HepG2 (cell line): ENCODE data around the gene ORC6. TPM values are rescaled to one million over a fixed set of nuclear protein-coding genes. Genes with fewer than 3 reads are reported as not detected.

ENCODE experiments used
- CREB1 ChIP-seq, 2 experiments: fragments of 450-650 bp in 1 of 2; IDR thresholded peaks; 2 replicates each; pipeline ENCODE4 v1.6.1; 2016 to 2017; ENCODE audit warnings: control low read depth in 1 of 2, mild to moderate bottlenecking in 1 of 2, missing compliant biosample characterization in 1 of 2, missing genetic modification characterization in 1 of 2
- JUND ChIP-seq: sonication (generic); formaldehyde crosslinking; IDR thresholded peaks from 2 replicates; pipeline ENCODE4 v1.8.0; 2022; ENCODE audit warnings: mild to moderate bottlenecking, missing genetic modification reagents
- MZF1 ChIP-seq: sonication (generic); formaldehyde crosslinking; IDR thresholded peaks from 2 replicates; pipeline ENCODE4 v1.8.1; 2023; ENCODE audit warnings: mild to moderate bottlenecking, missing genetic modification reagents, borderline replicate concordance
- NFKB2 ChIP-seq: sonication (generic); formaldehyde crosslinking; IDR thresholded peaks from 2 replicates; pipeline ENCODE4 v1.4.0; 2020; ENCODE audit warnings: missing genetic modification reagents, borderline replicate concordance
- RFXAP ChIP-seq: sonication (generic); formaldehyde crosslinking; IDR thresholded peaks from 2 replicates; pipeline ENCODE4 v1.4.0; 2020; ENCODE audit warnings: missing genetic modification reagents, borderline replicate concordance
- SOX5 ChIP-seq: IDR thresholded peaks from 2 replicates; pipeline ENCODE4 v1.6.1; 2016; ENCODE audit warnings: borderline replicate concordance
- ZNF138 ChIP-seq: sonication (generic); formaldehyde crosslinking; IDR thresholded peaks from 2 replicates; pipeline ENCODE4 v1.5.0; 2020; ENCODE audit warnings: mild to moderate bottlenecking, low read depth, missing genetic modification reagents
- ZNF235 ChIP-seq: sonication (generic); formaldehyde crosslinking; IDR thresholded peaks from 2 replicates; pipeline ENCODE4 v1.8.1; 2023; ENCODE audit warnings: mild to moderate bottlenecking, missing genetic modification reagents, borderline replicate concordance
- ZNF790 ChIP-seq: sonication (generic); formaldehyde crosslinking; IDR thresholded peaks from 2 replicates; pipeline ENCODE4 v1.8.0; 2022; ENCODE audit warnings: missing genetic modification reagents, mild to moderate bottlenecking, borderline replicate concordance
- polyA plus RNA-seq, 8 experiments: library from polyadenylated mRNA; depleted of rRNA in 3 of 8; stranded (reverse) in 7 of 8; unstranded in 1 of 8; fragments of >200 nt; fragmentation: Illumina TruSeq in 4 of 8; extraction: Trizol in 4 of 8; gene quantifications; 2 replicates each; pipeline versions ENCODE4 v1.2.1 to v1.2.3, GENCODE V29; 2011 to 2016; ENCODE audit warnings: low read depth in 4 of 8, missing spikeins in 1 of 8, mixed read lengths in 1 of 8; ENCODE audit not compliant: insufficient read depth in 1 of 8
- total RNA-seq, 5 experiments: library from RNA; depleted of rRNA; stranded (reverse); fragments of >200 nt; fragmentation: Illumina TruSeq; extraction: Trizol; gene quantifications; 2 replicates each; pipeline ENCODE4 v1.2.3, GENCODE V29; 2016; ENCODE audit warnings: low read depth in 1 of 5
- TF ChIP-seq, protein P1 (sequence below): sonication (generic); formaldehyde crosslinking; conservative IDR thresholded peaks from 2 replicates; pipeline ENCODE4 v1.4.0; 2020; ENCODE audit warnings: missing genetic modification reagents
- TF ChIP-seq, protein P2 (sequence below): sonication (generic); formaldehyde crosslinking; IDR thresholded peaks from 2 replicates; pipeline ENCODE4 v1.5.0; 2020; ENCODE audit warnings: missing genetic modification reagents, mild to moderate bottlenecking, borderline replicate concordance
- TF ChIP-seq, protein P3 (sequence below): sonication (generic); formaldehyde crosslinking; IDR thresholded peaks from 2 replicates; pipeline ENCODE4 v1.5.0; 2020; ENCODE audit warnings: mild to moderate bottlenecking, missing genetic modification reagents, borderline replicate concordance
- TF ChIP-seq, protein P4 (sequence below), 2 experiments: fragments of 450-650 bp in 1 of 2; sonication (generic) in 1 of 2; formaldehyde crosslinking; IDR thresholded peaks; 2 replicates each; pipeline versions ENCODE4 v1.5.0 to v1.8.0; 2020 to 2022; ENCODE audit warnings: mild to moderate bottlenecking in 1 of 2, missing genetic modification reagents in 1 of 2

Gene ORC6
- total and polyA plus RNA-seq, 2 of the 13 experiments (the other 11 are each of a cell fraction or from before 2014, with no cell fraction given), result 34.2 to 69.8 TPM

DNA sequence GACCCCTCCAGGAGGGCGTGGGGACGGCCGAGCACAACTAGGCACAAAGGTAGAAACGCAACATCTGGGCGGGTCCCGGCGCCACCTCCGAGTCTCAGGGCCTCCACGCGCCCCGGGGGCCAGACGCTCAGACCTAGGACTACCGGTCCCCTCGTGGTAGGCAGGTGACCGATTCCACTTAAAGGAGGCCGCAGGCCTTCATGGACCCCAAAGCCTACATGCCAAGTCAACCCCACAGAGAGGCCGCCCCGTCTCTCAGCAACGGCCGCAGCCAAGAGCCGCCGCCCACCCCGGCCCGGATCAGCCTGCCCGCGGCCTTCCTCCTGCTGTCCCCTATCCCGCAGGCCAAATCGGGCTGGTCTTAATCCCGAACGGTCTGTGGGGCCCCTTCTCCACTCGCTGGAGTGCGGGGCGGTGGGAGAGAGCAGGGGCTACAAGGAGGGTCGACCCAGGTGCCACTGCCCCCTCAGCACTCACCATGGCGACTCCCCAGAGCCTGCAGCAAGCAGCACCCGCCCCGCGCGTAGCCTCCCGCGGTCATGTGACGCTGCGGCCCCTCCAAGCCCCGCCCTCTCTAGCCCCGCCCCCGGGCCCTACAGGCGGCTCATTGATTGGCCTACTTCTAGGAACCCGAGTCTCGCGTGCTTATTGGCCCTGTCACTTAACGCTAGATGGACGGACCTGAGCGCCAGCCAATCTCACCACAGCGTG, 650 bp upstream of the ORC6 start, which contains the start of gene VPS35 (continued):
- TF ChIP-seq, protein P1, sequence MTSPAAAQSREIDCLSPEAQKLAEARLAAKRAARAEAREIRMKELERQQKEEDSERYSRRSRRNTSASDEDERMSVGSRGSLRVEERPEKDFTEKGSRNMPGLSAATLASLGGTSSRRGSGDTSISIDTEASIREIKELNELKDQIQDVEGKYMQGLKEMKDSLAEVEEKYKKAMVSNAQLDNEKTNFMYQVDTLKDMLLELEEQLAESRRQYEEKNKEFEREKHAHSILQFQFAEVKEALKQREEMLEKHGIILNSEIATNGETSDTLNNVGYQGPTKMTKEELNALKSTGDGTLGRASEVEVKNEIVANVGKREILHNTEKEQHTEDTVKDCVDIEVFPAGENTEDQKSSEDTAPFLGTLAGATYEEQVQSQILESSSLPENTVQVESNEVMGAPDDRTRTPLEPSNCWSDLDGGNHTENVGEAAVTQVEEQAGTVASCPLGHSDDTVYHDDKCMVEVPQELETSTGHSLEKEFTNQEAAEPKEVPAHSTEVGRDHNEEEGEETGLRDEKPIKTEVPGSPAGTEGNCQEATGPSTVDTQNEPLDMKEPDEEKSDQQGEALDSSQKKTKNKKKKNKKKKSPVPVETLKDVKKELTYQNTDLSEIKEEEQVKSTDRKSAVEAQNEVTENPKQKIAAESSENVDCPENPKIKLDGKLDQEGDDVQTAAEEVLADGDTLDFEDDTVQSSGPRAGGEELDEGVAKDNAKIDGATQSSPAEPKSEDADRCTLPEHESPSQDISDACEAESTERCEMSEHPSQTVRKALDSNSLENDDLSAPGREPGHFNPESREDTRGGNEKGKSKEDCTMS (CRISPR knock-in tag), result no peak
- TF ChIP-seq, protein P2, sequence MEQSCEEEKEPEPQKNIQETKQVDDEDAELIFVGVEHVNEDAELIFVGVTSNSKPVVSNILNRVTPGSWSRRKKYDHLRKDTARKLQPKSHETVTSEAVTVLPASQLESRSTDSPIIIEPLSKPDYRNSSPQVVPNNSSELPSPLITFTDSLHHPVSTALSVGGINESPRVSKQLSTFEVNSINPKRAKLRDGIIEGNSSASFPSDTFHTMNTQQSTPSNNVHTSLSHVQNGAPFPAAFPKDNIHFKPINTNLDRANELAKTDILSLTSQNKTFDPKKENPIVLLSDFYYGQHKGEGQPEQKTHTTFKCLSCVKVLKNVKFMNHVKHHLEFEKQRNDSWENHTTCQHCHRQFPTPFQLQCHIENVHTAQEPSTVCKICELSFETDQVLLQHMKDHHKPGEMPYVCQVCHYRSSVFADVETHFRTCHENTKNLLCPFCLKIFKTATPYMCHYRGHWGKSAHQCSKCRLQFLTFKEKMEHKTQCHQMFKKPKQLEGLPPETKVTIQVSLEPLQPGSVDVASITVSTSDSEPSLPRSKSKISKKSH (CRISPR knock-in tag), result 0 out of 2 replicates have a peak, but pooled peaks have one; percentile 42
- peak; percentile 81 for TF ChIP-seq CREB1 (IDR thresholded peaks at IDR 0.05)
- TF ChIP-seq CREB1 (CRISPR knock-in tag; IDR thresholded peaks at IDR 0.05), result peak; percentile 62
- peak; percentile 85 for TF ChIP-seq NFKB2 (CRISPR knock-in tag)
- TF ChIP-seq, protein P3, sequence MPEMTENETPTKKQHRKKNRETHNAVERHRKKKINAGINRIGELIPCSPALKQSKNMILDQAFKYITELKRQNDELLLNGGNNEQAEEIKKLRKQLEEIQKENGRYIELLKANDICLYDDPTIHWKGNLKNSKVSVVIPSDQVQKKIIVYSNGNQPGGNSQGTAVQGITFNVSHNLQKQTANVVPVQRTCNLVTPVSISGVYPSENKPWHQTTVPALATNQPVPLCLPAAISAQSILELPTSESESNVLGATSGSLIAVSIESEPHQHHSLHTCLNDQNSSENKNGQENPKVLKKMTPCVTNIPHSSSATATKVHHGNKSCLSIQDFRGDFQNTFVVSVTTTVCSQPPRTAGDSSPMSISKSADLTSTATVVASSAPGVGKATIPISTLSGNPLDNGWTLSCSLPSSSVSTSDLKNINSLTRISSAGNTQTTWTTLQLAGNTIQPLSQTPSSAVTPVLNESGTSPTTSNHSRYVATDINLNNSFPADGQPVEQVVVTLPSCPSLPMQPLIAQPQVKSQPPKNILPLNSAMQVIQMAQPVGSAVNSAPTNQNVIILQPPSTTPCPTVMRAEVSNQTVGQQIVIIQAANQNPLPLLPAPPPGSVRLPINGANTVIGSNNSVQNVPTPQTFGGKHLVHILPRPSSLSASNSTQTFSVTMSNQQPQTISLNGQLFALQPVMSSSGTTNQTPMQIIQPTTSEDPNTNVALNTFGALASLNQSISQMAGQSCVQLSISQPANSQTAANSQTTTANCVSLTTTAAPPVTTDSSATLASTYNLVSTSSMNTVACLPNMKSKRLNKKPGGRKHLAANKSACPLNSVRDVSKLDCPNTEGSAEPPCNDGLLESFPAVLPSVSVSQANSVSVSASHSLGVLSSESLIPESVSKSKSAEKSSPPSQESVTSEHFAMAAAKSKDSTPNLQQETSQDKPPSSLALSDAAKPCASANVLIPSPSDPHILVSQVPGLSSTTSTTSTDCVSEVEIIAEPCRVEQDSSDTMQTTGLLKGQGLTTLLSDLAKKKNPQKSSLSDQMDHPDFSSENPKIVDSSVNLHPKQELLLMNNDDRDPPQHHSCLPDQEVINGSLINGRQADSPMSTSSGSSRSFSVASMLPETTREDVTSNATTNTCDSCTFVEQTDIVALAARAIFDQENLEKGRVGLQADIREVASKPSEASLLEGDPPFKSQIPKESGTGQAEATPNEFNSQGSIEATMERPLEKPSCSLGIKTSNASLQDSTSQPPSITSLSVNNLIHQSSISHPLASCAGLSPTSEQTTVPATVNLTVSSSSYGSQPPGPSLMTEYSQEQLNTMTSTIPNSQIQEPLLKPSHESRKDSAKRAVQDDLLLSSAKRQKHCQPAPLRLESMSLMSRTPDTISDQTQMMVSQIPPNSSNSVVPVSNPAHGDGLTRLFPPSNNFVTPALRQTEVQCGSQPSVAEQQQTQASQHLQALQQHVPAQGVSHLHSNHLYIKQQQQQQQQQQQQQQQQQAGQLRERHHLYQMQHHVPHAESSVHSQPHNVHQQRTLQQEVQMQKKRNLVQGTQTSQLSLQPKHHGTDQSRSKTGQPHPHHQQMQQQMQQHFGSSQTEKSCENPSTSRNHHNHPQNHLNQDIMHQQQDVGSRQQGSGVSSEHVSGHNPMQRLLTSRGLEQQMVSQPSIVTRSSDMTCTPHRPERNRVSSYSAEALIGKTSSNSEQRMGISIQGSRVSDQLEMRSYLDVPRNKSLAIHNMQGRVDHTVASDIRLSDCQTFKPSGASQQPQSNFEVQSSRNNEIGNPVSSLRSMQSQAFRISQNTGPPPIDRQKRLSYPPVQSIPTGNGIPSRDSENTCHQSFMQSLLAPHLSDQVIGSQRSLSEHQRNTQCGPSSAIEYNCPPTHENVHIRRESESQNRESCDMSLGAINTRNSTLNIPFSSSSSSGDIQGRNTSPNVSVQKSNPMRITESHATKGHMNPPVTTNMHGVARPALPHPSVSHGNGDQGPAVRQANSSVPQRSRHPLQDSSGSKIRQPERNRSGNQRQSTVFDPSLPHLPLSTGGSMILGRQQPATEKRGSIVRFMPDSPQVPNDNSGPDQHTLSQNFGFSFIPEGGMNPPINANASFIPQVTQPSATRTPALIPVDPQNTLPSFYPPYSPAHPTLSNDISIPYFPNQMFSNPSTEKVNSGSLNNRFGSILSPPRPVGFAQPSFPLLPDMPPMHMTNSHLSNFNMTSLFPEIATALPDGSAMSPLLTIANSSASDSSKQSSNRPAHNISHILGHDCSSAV (CRISPR knock-in tag), result no peak
- TF ChIP-seq ZNF790 (CRISPR knock-in tag), result peak; percentile 91; the same call in 1 of the 2 replicates
- TF ChIP-seq ZNF235, result peak; percentile 82; the same call in 1 of the 2 replicates
- TF ChIP-seq SOX5, result peak; percentile 20; the same call in 1 of the 2 replicates
- TF ChIP-seq MZF1 (CRISPR knock-in tag), result no peak
- TF ChIP-seq, protein P4, sequence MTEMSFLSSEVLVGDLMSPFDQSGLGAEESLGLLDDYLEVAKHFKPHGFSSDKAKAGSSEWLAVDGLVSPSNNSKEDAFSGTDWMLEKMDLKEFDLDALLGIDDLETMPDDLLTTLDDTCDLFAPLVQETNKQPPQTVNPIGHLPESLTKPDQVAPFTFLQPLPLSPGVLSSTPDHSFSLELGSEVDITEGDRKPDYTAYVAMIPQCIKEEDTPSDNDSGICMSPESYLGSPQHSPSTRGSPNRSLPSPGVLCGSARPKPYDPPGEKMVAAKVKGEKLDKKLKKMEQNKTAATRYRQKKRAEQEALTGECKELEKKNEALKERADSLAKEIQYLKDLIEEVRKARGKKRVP (CRISPR knock-in tag; IDR thresholded peaks at IDR 0.05), result peak in 1 of 2 experiments; percentile 56; a peak in 2 of 4 replicates
- TF ChIP-seq ZNF138 (CRISPR knock-in tag), result peak; percentile 26; the same call in 1 of the 2 replicates
- peak; percentile 52; the same call in 1 of the 2 replicates for TF ChIP-seq JUND (CRISPR knock-in tag)
- TF ChIP-seq RFXAP (CRISPR knock-in tag), result peak; percentile 66; the same call in 1 of the 2 replicates
